Astrocyte (in vitro differentiated cells and primary cell): Measurements from ENCODE around the gene BET1. TPM values are rescaled to one million over a fixed set of nuclear protein-coding genes. Genes with fewer than 3 reads are reported as not detected.

Experiments
- DNase-seq: peaks from one replicate; pipeline ENCODE4 v3.0.0-alpha.2; 2010; ENCODE audit warnings: low read depth
- FAIRE-seq: peaks from 2 replicates; lab custom pipeline; 2011; peaks lifted over from hg19 to GRCh38; lab: Jason Lieb, UNC
- H2AFZ ChIP-seq: 2 replicates; pipeline ENCODE4 v1.6.0; 2012; ENCODE audit warnings: low read depth, low read length, inconsistent platforms
- H3K27ac ChIP-seq: 2 replicates; pipeline ENCODE4 v1.5.1; 2011; ENCODE audit warnings: low read depth, low read length, inconsistent platforms
- H3K27me3 ChIP-seq: 2 replicates; pipeline ENCODE4 v1.6.0; 2011; ENCODE audit warnings: low read length, inconsistent platforms; ENCODE audit not compliant: insufficient read depth
- H3K36me3 ChIP-seq: 2 replicates; pipeline ENCODE4 v1.5.1; 2011; ENCODE audit warnings: low read length, inconsistent platforms; ENCODE audit not compliant: insufficient read depth
- H3K4me1 ChIP-seq: 2 replicates; pipeline ENCODE4 v1.5.1; 2011; ENCODE audit warnings: low read length, inconsistent platforms; ENCODE audit not compliant: insufficient read depth
- H3K4me2 ChIP-seq: 2 replicates; pipeline ENCODE4 v1.6.0; 2012; ENCODE audit warnings: low read length, inconsistent platforms
- H3K4me3 ChIP-seq: 2 replicates; pipeline ENCODE4 v1.5.1; 2011; ENCODE audit warnings: low read depth, mild to moderate bottlenecking, low read length, inconsistent platforms; ENCODE audit not compliant: insufficient read depth
- H3K79me2 ChIP-seq: 2 replicates; pipeline ENCODE4 v1.6.0; 2012; ENCODE audit warnings: mild to moderate bottlenecking, low read length, inconsistent platforms; ENCODE audit not compliant: insufficient read depth
- H3K9ac ChIP-seq: 2 replicates; pipeline ENCODE4 v1.6.0; 2012; ENCODE audit warnings: mild to moderate bottlenecking, low read length, inconsistent platforms
- H3K9me3 ChIP-seq: 2 replicates; pipeline ENCODE4 v1.5.1; 2012; ENCODE audit warnings: low read depth, mild to moderate bottlenecking, low read length, inconsistent platforms; ENCODE audit not compliant: insufficient read depth
- H4K20me1 ChIP-seq: 2 replicates; pipeline ENCODE4 v1.6.0; 2012; ENCODE audit warnings: low read length, inconsistent platforms; ENCODE audit not compliant: insufficient read depth
- H3K27ac Mint-ChIP-seq: one replicate; pipeline ENCODE4 v1.8.0; 2021; ENCODE audit warnings: mild to moderate bottlenecking, mixed read lengths; ENCODE audit not compliant: unreplicated experiment
- H3K27me3 Mint-ChIP-seq: one replicate; pipeline ENCODE4 v1.8.0; 2021; ENCODE audit warnings: low read depth, mixed read lengths; ENCODE audit not compliant: unreplicated experiment
- H3K36me3 Mint-ChIP-seq: one replicate; pipeline ENCODE4 v1.8.0; 2021; ENCODE audit warnings: low read depth, mixed read lengths; ENCODE audit not compliant: unreplicated experiment
- H3K4me1 Mint-ChIP-seq: one replicate; pipeline ENCODE4 v1.8.0; 2021; ENCODE audit warnings: low read depth, mixed read lengths; ENCODE audit not compliant: unreplicated experiment
- H3K4me3 Mint-ChIP-seq: one replicate; pipeline ENCODE4 v1.8.0; 2021; ENCODE audit warnings: mild to moderate bottlenecking, moderate library complexity, mixed read lengths; ENCODE audit not compliant: unreplicated experiment
- H3K9me3 Mint-ChIP-seq: one replicate; pipeline ENCODE4 v1.8.0; 2021; ENCODE audit warnings: mild to moderate bottlenecking, mixed read lengths; ENCODE audit not compliant: unreplicated experiment
- EZH2 ChIP-seq: IDR thresholded peaks from 2 replicates; pipeline ENCODE4 v1.6.1; 2012; ENCODE audit warnings: mild to moderate bottlenecking, low read length, inconsistent platforms; ENCODE audit not compliant: insufficient read depth
- total RNA-seq: library from RNA; stranded (reverse); gene quantifications from 2 replicates; pipeline ENCODE4 v1.2.1, GENCODE V29; 2021
- TF ChIP-seq, protein P1 (sequence below): IDR thresholded peaks from 2 replicates; pipeline ENCODE4 v1.5.1; 2011; ENCODE audit warnings: low read depth, mild to moderate bottlenecking, inconsistent platforms, low read length, moderate library complexity; ENCODE audit not compliant: insufficient read depth

Gene BET1
- total RNA-seq, 1 donor from 2014 or later, result 37.4 TPM

DNA sequence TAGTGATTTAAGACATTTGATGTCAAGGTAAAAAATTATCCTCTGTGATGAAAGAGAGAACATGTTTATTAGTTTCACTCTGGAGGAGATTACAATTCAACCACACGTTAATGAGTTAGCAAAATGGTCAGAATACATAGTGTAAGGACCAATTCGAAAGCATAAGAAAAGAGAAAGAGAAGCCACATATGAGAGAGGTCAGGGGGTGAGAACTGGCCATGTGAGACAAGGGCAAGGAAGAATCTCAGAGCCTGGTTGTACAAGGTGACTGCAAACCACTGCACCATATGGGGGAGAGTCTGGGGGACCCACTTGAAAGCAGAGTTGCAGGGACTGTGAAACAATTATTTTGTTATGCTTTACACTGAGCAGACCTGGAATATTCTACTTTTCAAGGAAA lies 27.7 kb upstream of the BET1 start:
- Histone ChIP-seq H3K36me3 (no peaks in the 10 kb centered on the region), H2AFZ (no peak overlapping the region), H3K4me3 (no peak overlapping the region), H3K9me3 (no peaks in the 10 kb centered on the region), H3K4me2 (no peak overlapping the region), H3K79me2 (no peaks in the 10 kb centered on the region), H3K9ac (no peak overlapping the region), H3K27me3 (peaks cover 9% of the 10 kb centered on the region), H4K20me1 (no peaks in the 10 kb centered on the region), H3K4me1 (peaks cover 4% of the 10 kb centered on the region), H3K27ac (no peak overlapping the region)
- DNase-seq (no peak), FAIRE-seq (peak; percentile 45)
- no peaks in the 10 kb centered on the region for H3K36me3 Mint-ChIP-seq
- H3K27me3 Mint-ChIP-seq, result no peaks in the 10 kb centered on the region
- TF ChIP-seq, protein P1, sequence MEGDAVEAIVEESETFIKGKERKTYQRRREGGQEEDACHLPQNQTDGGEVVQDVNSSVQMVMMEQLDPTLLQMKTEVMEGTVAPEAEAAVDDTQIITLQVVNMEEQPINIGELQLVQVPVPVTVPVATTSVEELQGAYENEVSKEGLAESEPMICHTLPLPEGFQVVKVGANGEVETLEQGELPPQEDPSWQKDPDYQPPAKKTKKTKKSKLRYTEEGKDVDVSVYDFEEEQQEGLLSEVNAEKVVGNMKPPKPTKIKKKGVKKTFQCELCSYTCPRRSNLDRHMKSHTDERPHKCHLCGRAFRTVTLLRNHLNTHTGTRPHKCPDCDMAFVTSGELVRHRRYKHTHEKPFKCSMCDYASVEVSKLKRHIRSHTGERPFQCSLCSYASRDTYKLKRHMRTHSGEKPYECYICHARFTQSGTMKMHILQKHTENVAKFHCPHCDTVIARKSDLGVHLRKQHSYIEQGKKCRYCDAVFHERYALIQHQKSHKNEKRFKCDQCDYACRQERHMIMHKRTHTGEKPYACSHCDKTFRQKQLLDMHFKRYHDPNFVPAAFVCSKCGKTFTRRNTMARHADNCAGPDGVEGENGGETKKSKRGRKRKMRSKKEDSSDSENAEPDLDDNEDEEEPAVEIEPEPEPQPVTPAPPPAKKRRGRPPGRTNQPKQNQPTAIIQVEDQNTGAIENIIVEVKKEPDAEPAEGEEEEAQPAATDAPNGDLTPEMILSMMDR, result no peak
- TF ChIP-seq EZH2, result no peak
- H3K4me1 Mint-ChIP-seq, result peaks cover 7% of the 10 kb centered on the region
- H3K4me3 Mint-ChIP-seq, result no peak overlapping the region
- peaks cover 4% of the 10 kb centered on the region for H3K9me3 Mint-ChIP-seq
- H3K27ac Mint-ChIP-seq, result no peak overlapping the region

DNA sequence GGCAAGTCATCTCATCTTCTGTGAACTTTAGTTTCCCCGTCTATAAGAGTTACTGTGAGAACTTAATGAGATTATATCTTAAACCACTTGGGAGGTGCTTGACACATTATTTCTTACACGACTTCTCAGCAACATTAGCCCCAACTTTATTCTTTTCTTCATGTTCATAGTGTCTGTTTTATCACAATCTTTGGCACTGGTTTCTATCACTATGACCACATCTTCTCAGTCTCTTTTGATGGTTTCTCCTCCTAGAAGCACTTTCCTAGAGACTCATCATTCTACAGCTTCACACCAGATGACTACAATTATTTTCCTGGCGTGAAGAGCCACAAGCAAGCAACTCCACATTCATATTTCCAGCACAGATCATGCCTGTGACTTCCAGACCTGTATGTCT lies 26.5 kb upstream of the BET1 start:
- H3K27ac ChIP-seq, result no peak overlapping the region
- H3K36me3 ChIP-seq, result no peaks in the 10 kb centered on the region
- peaks cover 9% of the 10 kb centered on the region for H3K27me3 ChIP-seq
- Mint-ChIP-seq H3K4me3 (no peak overlapping the region), H3K36me3 (no peaks in the 10 kb centered on the region), H3K4me1 (peaks cover 7% of the 10 kb centered on the region), H3K27me3 (no peaks in the 10 kb centered on the region), H3K9me3 (peaks cover 4% of the 10 kb centered on the region), H3K27ac (no peak overlapping the region)
- H3K9ac ChIP-seq, result no peak overlapping the region
- no peak for TF ChIP-seq EZH2
- TF ChIP-seq, protein P1, result no peak
- FAIRE-seq (no peak), DNase-seq (no peak)
- H3K79me2 ChIP-seq, result no peaks in the 10 kb centered on the region
- no peaks in the 10 kb centered on the region for H4K20me1 ChIP-seq
- no peak overlapping the region for H2AFZ ChIP-seq
- no peaks in the 10 kb centered on the region for H3K9me3 ChIP-seq
- no peak overlapping the region for H3K4me3 ChIP-seq
- H3K4me2 ChIP-seq, result no peak overlapping the region
- peaks cover 4% of the 10 kb centered on the region for H3K4me1 ChIP-seq

DNA sequence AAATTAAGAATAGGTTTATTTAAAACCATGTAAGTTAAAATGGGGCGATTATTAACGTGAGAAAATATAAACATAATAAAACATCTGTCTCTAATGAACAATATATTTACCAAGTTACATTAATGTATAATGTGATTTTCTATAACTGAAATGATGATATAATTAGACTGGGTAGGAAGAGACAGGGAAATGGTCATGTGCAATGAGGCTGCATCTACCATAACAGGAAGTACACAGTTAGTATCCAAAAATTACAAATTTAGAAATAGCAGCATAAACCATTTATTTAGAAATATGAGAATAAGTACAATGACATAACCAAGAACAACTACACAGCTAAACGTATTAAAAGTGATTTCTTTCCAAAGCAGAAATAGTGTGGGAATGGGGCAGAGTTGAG lies 25.8 kb upstream of the BET1 start:
- no peaks in the 10 kb centered on the region for H3K9me3 ChIP-seq
- H3K4me3 Mint-ChIP-seq, result no peak overlapping the region
- no peaks in the 10 kb centered on the region for H3K36me3 ChIP-seq
- H3K36me3 Mint-ChIP-seq, result no peaks in the 10 kb centered on the region
- no peak overlapping the region for H2AFZ ChIP-seq
- H3K4me2 ChIP-seq, result no peak overlapping the region
- no peak overlapping the region for H3K4me3 ChIP-seq
- H3K79me2 ChIP-seq, result no peaks in the 10 kb centered on the region
- TF ChIP-seq, protein P1, result no peak
- TF ChIP-seq EZH2, result no peak
- no peaks in the 10 kb centered on the region for H3K27me3 Mint-ChIP-seq
- peaks cover 4% of the 10 kb centered on the region for H3K9me3 Mint-ChIP-seq
- H4K20me1 ChIP-seq, result no peaks in the 10 kb centered on the region
- peaks cover 4% of the 10 kb centered on the region for H3K4me1 ChIP-seq
- DNase-seq (no peak), FAIRE-seq (no peak)
- peaks cover 9% of the 10 kb centered on the region for H3K27me3 ChIP-seq
- no peak overlapping the region for H3K27ac Mint-ChIP-seq
- no peak overlapping the region for H3K9ac ChIP-seq
- no peak overlapping the region for H3K27ac ChIP-seq
- H3K4me1 Mint-ChIP-seq, result peaks cover 7% of the 10 kb centered on the region
